ENCODE measurements around the gene JMJD4.

JMJD4 gene

GRCh38 chr1:227697321-227697864 lies 37.7 kb downstream of the JMJD4 start:
- no peaks in the 10 kb centered on the region for H3K36me3 ChIP-seq (ENCODE audit: control insufficient read depth, insufficient read depth, low read length)
- no peak overlapping the region for H2BK15ac ChIP-seq (replicated peaks; ENCODE audit: low read depth)
- no peak overlapping the region for H2BK120ac ChIP-seq (ENCODE audit: low read depth, low read length)
- no peak overlapping the region for H2BK5ac ChIP-seq (ENCODE audit: low read length)
- no peak overlapping the region for H3K56ac ChIP-seq (ENCODE audit: low read length)
- WGBS (ENCODE audit: extremely low coverage, insufficient coverage, low lambda C conversion rate): no CpG with 5 or more reads among the region's 3 CpGs
- no peak for DNase-seq
- no peak overlapping the region for H3K9ac ChIP-seq (ENCODE audit: low read length)
- no peak overlapping the region for H3K23ac ChIP-seq (ENCODE audit: low read length)
- no peak overlapping the region for H3K18ac ChIP-seq (ENCODE audit: low read length)
- no peak overlapping the region for H3K27ac ChIP-seq (ENCODE audit: low read depth, low read length)
- no peaks in the 10 kb centered on the region for H3K79me2 ChIP-seq (ENCODE audit: control insufficient read depth, insufficient read depth, low read length)
- no peak overlapping the region for H3K4me3 ChIP-seq (ENCODE audit: low read length)
- H3K79me1 ChIP-seq (ENCODE audit: low read length): no peaks in the 10 kb centered on the region
- no peak overlapping the region for H3K4me2 ChIP-seq (ENCODE audit: low read length)
- no peak overlapping the region for H4K5ac ChIP-seq (ENCODE audit: low read length)
- no peaks in the 10 kb centered on the region for H3K4me1 ChIP-seq (ENCODE audit: control insufficient read depth, low read depth, low read length)
- no peaks in the 10 kb centered on the region for H3K27me3 ChIP-seq (ENCODE audit: insufficient read depth, low read length, poor library complexity)
- H4K8ac ChIP-seq (ENCODE audit: low read depth, low read length): no peak overlapping the region
- no peak overlapping the region for H3K4ac ChIP-seq (ENCODE audit: low read depth, low read length)
- no peak overlapping the region for H2AK5ac ChIP-seq (ENCODE audit: low read length)

GRCh38 chr1:227685807-227686206 lies 49.3 kb downstream of the JMJD4 start:
- H3K27me3 ChIP-seq (ENCODE audit: insufficient read depth, low read length, poor library complexity): no peaks in the 10 kb centered on the region
- H3K4me1 ChIP-seq (ENCODE audit: control insufficient read depth, low read depth, low read length): no peaks in the 10 kb centered on the region
- H2BK120ac ChIP-seq (ENCODE audit: low read depth, low read length): no peak overlapping the region
- H3K4ac ChIP-seq (ENCODE audit: low read depth, low read length): no peak overlapping the region
- H4K5ac ChIP-seq (ENCODE audit: low read length): no peak overlapping the region
- no peak overlapping the region for H2AK5ac ChIP-seq (ENCODE audit: low read length)
- no peak overlapping the region for H3K9ac ChIP-seq (ENCODE audit: low read length)
- no peak overlapping the region for H3K56ac ChIP-seq (ENCODE audit: low read length)
- H4K8ac ChIP-seq (ENCODE audit: low read depth, low read length): no peak overlapping the region
- H3K79me1 ChIP-seq (ENCODE audit: low read length): no peaks in the 10 kb centered on the region
- H3K36me3 ChIP-seq (ENCODE audit: control insufficient read depth, insufficient read depth, low read length): no peaks in the 10 kb centered on the region
- H3K18ac ChIP-seq (ENCODE audit: low read length): no peak overlapping the region
- no CpG with 5 or more reads among the region's 8 CpGs for WGBS (ENCODE audit: extremely low coverage, insufficient coverage, low lambda C conversion rate)
- no peak for DNase-seq
- no peak overlapping the region for H3K27ac ChIP-seq (ENCODE audit: low read depth, low read length)
- H3K79me2 ChIP-seq (ENCODE audit: control insufficient read depth, insufficient read depth, low read length): no peaks in the 10 kb centered on the region
- H3K4me3 ChIP-seq (ENCODE audit: low read length): no peak overlapping the region
- no peak overlapping the region for H2BK15ac ChIP-seq (replicated peaks; ENCODE audit: low read depth)
- no peak overlapping the region for H2BK5ac ChIP-seq (ENCODE audit: low read length)
- H3K23ac ChIP-seq (ENCODE audit: low read length): no peak overlapping the region
- no peak overlapping the region for H3K4me2 ChIP-seq (ENCODE audit: low read length)

Measured in mesendoderm (in vitro differentiated cells).